A673 (cell line): ENCODE measurements around the gene EFHC2.

Experiments
- EZH2 ChIP-seq: fragments of 200-600 bp; sonication (generic); IDR thresholded peaks from 2 replicates; pipeline ENCODE4 v1.6.1; 2017; ENCODE audit warnings: borderline replicate concordance, low read depth, mild to moderate bottlenecking, mixed read lengths, antibody characterized with exemption, low read length; ENCODE audit not compliant: poor library complexity, severe bottlenecking
- TF ChIP-seq, protein P1 (sequence below): fragments of 300-800, 200-600 bp; sonication (generic); conservative IDR thresholded peaks from 2 replicates; pipeline ENCODE4 v1.5.1; 2017; ENCODE audit warnings: low read depth, mild to moderate bottlenecking, antibody characterized with exemption, low read length, moderate library complexity, mixed read lengths

DNA sequence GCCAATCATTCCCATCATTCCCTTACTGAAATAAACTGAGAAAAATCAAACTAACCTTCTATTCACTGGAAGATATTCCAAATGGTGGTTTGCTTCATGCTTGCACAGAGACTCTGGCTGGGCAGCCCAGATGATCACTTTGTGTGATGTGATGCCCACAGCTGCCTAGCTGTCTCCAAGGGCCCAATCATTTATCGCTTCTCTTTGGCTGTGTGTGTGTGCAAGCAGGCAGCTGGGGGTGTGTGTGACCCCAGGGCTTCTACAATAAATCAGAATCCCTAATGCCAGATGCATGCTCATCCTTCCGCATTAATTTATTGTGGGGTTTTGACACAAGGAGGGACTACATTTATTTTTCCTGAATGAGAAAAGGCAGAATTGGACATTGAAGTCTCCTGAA, 230.1 kb downstream of the EFHC2 start:
- TF ChIP-seq, protein P1, sequence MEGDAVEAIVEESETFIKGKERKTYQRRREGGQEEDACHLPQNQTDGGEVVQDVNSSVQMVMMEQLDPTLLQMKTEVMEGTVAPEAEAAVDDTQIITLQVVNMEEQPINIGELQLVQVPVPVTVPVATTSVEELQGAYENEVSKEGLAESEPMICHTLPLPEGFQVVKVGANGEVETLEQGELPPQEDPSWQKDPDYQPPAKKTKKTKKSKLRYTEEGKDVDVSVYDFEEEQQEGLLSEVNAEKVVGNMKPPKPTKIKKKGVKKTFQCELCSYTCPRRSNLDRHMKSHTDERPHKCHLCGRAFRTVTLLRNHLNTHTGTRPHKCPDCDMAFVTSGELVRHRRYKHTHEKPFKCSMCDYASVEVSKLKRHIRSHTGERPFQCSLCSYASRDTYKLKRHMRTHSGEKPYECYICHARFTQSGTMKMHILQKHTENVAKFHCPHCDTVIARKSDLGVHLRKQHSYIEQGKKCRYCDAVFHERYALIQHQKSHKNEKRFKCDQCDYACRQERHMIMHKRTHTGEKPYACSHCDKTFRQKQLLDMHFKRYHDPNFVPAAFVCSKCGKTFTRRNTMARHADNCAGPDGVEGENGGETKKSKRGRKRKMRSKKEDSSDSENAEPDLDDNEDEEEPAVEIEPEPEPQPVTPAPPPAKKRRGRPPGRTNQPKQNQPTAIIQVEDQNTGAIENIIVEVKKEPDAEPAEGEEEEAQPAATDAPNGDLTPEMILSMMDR, result no peak
- TF ChIP-seq EZH2, result no peak
